PC-9 (cell line): ENCODE data around the gene HOXC9. TPM values are rescaled to one million over a fixed set of nuclear protein-coding genes. Genes with fewer than 3 reads are reported as not detected.

Source experiments
- BruUV-seq: library from RNA; stranded (reverse); fragments of 400-500 nt; replicated peaks from 2 replicates; lab custom pipeline; 2021; lab: Mats Ljungman, UMichigan
- CTCF ChIA-PET: fragments of 300-600 bp; sonication (Branson Sonifier 250); formaldehyde crosslinking; loops from one replicate; lab custom pipeline; 2022; ENCODE audit warnings: antibody characterized with exemption; lab: Charles Lee
- POLR2A ChIA-PET: fragments of 300-600 bp; sonication (Branson Sonifier 250); formaldehyde crosslinking; loops from one replicate; lab custom pipeline; 2022; ENCODE audit warnings: antibody characterized with exemption; ENCODE audit not compliant: unreplicated experiment; lab: Charles Lee
- DNase-seq, 2 experiments: peaks; one replicate each; pipeline versions ENCODE4 v3.0.0 to v3.0.0-alpha.2; 2015 to 2022; ENCODE audit warnings: mixed read lengths in 1 of 2
- H2AFZ ChIP-seq: fragments of 200-600 bp; sonication (generic); 2 replicates; pipeline ENCODE4 v1.8.1; 2017; ENCODE audit warnings: antibody characterized with exemption
- H3F3A ChIP-seq: fragments of 200-600 bp; sonication (generic); 2 replicates; pipeline ENCODE4 v1.8.1; 2017; ENCODE audit warnings: antibody characterized with exemption, mild to moderate bottlenecking, low read depth; ENCODE audit not compliant: insufficient read depth
- H3K27ac ChIP-seq: fragments of 200-600 bp; sonication (generic); 2 replicates; pipeline ENCODE4 v1.6.1; 2016; ENCODE audit warnings: mixed run types
- H3K27me3 ChIP-seq: fragments of 200-600 bp; sonication (generic); 2 replicates; pipeline ENCODE4 v1.6.1; 2016; ENCODE audit warnings: low read depth, mixed run types; ENCODE audit not compliant: insufficient read depth
- H3K36me3 ChIP-seq: fragments of 200-600 bp; sonication (generic); 2 replicates; pipeline ENCODE4 v1.6.1; 2016; ENCODE audit warnings: low read depth, mixed run types
- H3K4me1 ChIP-seq: fragments of 200-600 bp; sonication (generic); replicated peaks from 2 replicates; pipeline ENCODE4 v1.6.1; 2016; ENCODE audit warnings: mixed run types; ENCODE audit not compliant: insufficient read depth
- H3K4me2 ChIP-seq: fragments of 200-600 bp; sonication (generic); 2 replicates; pipeline ENCODE4 v1.6.1; 2017; ENCODE audit warnings: mixed run types
- H3K4me3 ChIP-seq: fragments of 200-600 bp; sonication (generic); 2 replicates; pipeline ENCODE4 v1.6.1; 2016; ENCODE audit warnings: mixed run types
- H3K79me2 ChIP-seq: fragments of 200-600 bp; sonication (generic); 2 replicates; pipeline ENCODE4 v1.6.1; 2017; ENCODE audit warnings: low read depth, mixed run types
- H3K9me2 ChIP-seq: fragments of 200-600 bp; sonication (generic); 2 replicates; pipeline ENCODE4 v1.8.1; 2017; ENCODE audit warnings: mild to moderate bottlenecking; ENCODE audit not compliant: insufficient read depth
- H3K9me3 ChIP-seq: fragments of 200-600 bp; sonication (generic); 2 replicates; pipeline ENCODE4 v1.8.1; 2016; ENCODE audit warnings: low read depth; ENCODE audit not compliant: insufficient read depth
- H4K20me1 ChIP-seq: fragments of 200-600 bp; sonication (generic); 2 replicates; pipeline ENCODE4 v1.8.1; 2017; ENCODE audit not compliant: insufficient read depth
- CTCF ChIP-seq: fragments of 200-600 bp; sonication (generic); conservative IDR thresholded peaks from 2 replicates; pipeline ENCODE4 v1.6.1; 2017; ENCODE audit warnings: mixed run types, antibody characterized with exemption, mild to moderate bottlenecking, moderate library complexity
- EZH2 ChIP-seq: fragments of 200-600 bp; sonication (generic); IDR thresholded peaks from 2 replicates; pipeline ENCODE4 v1.8.0; 2017; ENCODE audit warnings: antibody characterized with exemption, low read depth
- intact Hi-C: fragments of 100-400 bp; cut with micrococcal nuclease; formaldehyde crosslinking; loops from one replicate; pipeline ENCODE4 v1.10.0; 2022; ENCODE audit not compliant: unreplicated experiment
- total RNA-seq: library from RNA; stranded (reverse); gene quantifications from 2 replicates; pipeline ENCODE4 v1.2.3, GENCODE V29; 2021

Gene HOXC9
- total RNA-seq, 1 experiment from 2014 or later, result 10.2 TPM

- H3K4me3 ChIP-seq, result no peak overlapping the region
- H3K79me2 ChIP-seq, result no peaks in the 10 kb centered on the region
- ChIA-PET POLR2A (no interaction called here), CTCF (no interaction called here)
- no peak overlapping the region for H3K4me2 ChIP-seq
- TF ChIP-seq EZH2 (no peak), CTCF (no peak)
- H3K27ac ChIP-seq, result no peak overlapping the region
- intact Hi-C loops, result no loop called here
- no peaks in the 10 kb centered on the region for H3F3A ChIP-seq
- H3K36me3 ChIP-seq, result no peaks in the 10 kb centered on the region
- H2AFZ ChIP-seq, result no peak overlapping the region
- no TSS peak for BruUV-seq
- H3K9me2 ChIP-seq, result no peaks in the 10 kb centered on the region
- H4K20me1 ChIP-seq, result no peaks in the 10 kb centered on the region
- H3K4me1 ChIP-seq, result no peaks in the 10 kb centered on the region; the same call in 1 of the 2 replicates
- no peak for DNase-seq
- H3K9me3 ChIP-seq, result no peaks in the 10 kb centered on the region
- no peaks in the 10 kb centered on the region for H3K27me3 ChIP-seq
These were observed 11.9 kb downstream of the HOXC9 start for GRCh38 chr12:54011665-54012532.

- Histone ChIP-seq H3K4me3 (no peak overlapping the region), H3K27me3 (no peaks in the 10 kb centered on the region), H3K27ac (no peak overlapping the region), H3K4me1 (no peaks in the 10 kb centered on the region; the same call in 1 of the 2 replicates), H2AFZ (no peak overlapping the region), H3K4me2 (no peak overlapping the region), H3K9me2 (no peaks in the 10 kb centered on the region), H4K20me1 (no peaks in the 10 kb centered on the region), H3K79me2 (no peaks in the 10 kb centered on the region), H3K36me3 (no peaks in the 10 kb centered on the region), H3F3A (no peaks in the 10 kb centered on the region), H3K9me3 (no peaks in the 10 kb centered on the region)
- CTCF ChIA-PET, result no interaction called here
- TF ChIP-seq EZH2 (no peak), CTCF (no peak)
- DNase-seq, result no peak
- intact Hi-C loops, result no loop called here
- BruUV-seq, result no TSS peak
- POLR2A ChIA-PET, result no interaction called here
These were observed 12.9 kb downstream of the HOXC9 start for GRCh38 chr12:54012631-54013409.

GRCh38 chr12:54014377-54015017, 14.5 kb downstream of the HOXC9 start:
- Histone ChIP-seq H3K4me1 (no peaks in the 10 kb centered on the region; the same call in 1 of the 2 replicates), H3K4me2 (no peak overlapping the region), H3K36me3 (no peaks in the 10 kb centered on the region), H4K20me1 (no peaks in the 10 kb centered on the region), H3K27me3 (no peaks in the 10 kb centered on the region), H3K79me2 (no peaks in the 10 kb centered on the region), H2AFZ (no peak overlapping the region), H3K9me3 (no peaks in the 10 kb centered on the region), H3K4me3 (no peak overlapping the region), H3K27ac (no peak overlapping the region), H3F3A (no peaks in the 10 kb centered on the region), H3K9me2 (no peaks in the 10 kb centered on the region)
- no TSS peak for BruUV-seq
- no peak for DNase-seq
- no peak for TF ChIP-seq CTCF
- no peak for TF ChIP-seq EZH2
- ChIA-PET POLR2A (no interaction called here), CTCF (no interaction called here)
- intact Hi-C loops, result no loop called here
